GM10248 (cell line): ENCODE data around the gene MAGEA3.
"Not testable (repeated sequence)": the region's sequence is repeated elsewhere in the genome, so short reads cannot be mapped to it uniquely, and the experiment has no call there.

Experiments
- CTCF ChIA-PET: fragments of 300-600 bp; sonication (Branson Sonifier 250); formaldehyde crosslinking; extraction: SDS; loops from one replicate; lab custom pipeline; 2021; ENCODE audit warnings: antibody characterized with exemption; lab: Yijun Ruan, JAX
- POLR2A ChIA-PET: fragments of 350-650 bp; sonication (Branson Sonifier 250); formaldehyde crosslinking; extraction: SDS; loops from one replicate; lab custom pipeline; 2020; ENCODE audit warnings: antibody characterized with exemption; lab: Yijun Ruan, JAX
- DNase-seq: peaks from one replicate; pipeline ENCODE4 v3.0.0; 2012; ENCODE audit errors: extremely low spot score
- TF ChIP-seq, protein P1 (sequence below): IDR thresholded peaks from 2 replicates; pipeline ENCODE4 v1.5.1; 2012; ENCODE audit warnings: mild to moderate bottlenecking, low read depth; ENCODE audit errors: extremely low read depth, missing control alignments, control extremely low read depth

The MAGEA3 gene

DNA sequence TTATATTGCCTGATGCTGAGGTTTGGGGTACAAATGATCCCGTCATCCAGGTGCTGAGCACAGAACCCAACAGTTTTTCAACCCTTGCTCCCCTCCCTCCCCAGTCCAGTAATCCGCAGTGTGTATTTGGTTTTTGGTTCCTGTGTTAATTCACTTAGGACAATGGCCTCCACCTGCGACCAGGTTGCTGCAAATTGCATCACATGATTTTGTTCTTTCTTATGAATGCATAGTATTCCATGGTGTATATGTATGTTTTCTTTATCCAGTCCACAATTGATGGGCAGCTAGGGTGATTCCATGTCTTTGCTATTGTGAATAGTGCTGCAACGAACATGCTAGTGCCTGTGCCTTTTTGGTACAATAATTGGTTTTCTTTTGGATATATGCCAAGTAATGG, 35.5 kb upstream of the MAGEA3 start:
- TF ChIP-seq, protein P1, sequence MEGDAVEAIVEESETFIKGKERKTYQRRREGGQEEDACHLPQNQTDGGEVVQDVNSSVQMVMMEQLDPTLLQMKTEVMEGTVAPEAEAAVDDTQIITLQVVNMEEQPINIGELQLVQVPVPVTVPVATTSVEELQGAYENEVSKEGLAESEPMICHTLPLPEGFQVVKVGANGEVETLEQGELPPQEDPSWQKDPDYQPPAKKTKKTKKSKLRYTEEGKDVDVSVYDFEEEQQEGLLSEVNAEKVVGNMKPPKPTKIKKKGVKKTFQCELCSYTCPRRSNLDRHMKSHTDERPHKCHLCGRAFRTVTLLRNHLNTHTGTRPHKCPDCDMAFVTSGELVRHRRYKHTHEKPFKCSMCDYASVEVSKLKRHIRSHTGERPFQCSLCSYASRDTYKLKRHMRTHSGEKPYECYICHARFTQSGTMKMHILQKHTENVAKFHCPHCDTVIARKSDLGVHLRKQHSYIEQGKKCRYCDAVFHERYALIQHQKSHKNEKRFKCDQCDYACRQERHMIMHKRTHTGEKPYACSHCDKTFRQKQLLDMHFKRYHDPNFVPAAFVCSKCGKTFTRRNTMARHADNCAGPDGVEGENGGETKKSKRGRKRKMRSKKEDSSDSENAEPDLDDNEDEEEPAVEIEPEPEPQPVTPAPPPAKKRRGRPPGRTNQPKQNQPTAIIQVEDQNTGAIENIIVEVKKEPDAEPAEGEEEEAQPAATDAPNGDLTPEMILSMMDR = no peak
- POLR2A ChIA-PET = no interaction called here
- no peak for DNase-seq
- CTCF ChIA-PET = no interaction called here

DNA sequence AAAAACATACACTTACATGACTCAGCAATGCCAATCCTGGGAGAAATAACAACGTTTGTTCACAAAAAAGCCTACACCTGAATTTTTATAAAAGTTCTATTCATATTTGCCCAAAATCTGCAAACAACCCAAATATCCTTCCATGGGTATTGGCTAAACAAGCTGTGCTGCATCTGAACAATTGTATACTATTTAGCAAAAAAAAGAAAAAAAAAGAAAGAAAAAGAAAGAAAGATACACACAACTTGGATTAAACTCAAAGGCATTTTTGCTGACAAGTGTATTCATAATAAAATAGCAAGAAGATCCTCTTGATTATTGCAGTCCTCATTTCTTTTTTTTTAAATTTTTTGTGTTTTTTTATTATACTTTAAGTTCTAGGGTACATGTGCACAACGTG, 24.5 kb upstream of the MAGEA3 start:
- ChIA-PET POLR2A (no interaction called here), CTCF (no interaction called here)

DNA sequence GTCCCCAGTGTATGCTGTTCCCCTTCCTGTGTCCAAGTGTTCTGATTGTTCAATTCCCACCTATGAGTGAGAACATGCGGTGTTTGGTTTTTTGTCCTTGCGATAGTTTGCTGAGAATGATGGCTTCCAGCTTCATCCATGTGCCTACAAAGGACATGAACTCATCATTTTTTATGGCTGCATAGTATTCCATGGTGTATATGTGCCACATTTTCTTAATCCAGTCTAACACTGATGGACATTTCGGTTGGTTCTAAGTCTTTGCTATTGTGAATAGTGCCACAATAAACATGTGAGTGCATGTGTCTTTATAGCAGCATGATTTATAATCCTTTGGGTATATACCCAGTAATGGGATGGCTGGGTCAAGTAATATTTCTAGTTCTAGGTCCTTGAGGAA, 23.9 kb upstream of the MAGEA3 start:
- CTCF ChIA-PET, DNase-seq, POLR2A ChIA-PET: not testable (repeated sequence)

More for the DNA sequence above, 24.5 kb upstream of the MAGEA3 start:
- TF ChIP-seq, protein P1 = no peak
- DNase-seq = no peak

DNA sequence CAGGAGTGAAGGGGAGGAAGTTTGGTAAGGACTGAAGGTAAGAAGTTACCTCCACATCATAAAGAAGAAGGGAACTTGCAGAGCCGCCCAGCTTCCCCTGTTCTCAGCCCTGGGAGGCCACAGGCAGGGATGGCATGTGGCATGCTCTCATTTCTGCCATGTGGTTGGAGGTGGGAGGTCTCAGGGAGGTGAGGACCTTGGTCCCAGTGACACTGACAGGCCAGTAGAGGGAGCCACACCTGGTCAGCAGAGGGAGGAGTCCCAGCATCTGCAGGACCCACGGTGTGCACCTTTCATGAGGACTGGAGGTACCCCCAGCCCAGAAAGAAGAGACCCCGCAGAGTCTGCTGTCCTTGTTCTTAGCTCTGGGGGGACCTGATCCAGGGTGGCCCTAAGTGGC, 17.6 kb upstream of the MAGEA3 start:
- DNase-seq, POLR2A ChIA-PET, CTCF ChIA-PET: not testable (repeated sequence)

DNA sequence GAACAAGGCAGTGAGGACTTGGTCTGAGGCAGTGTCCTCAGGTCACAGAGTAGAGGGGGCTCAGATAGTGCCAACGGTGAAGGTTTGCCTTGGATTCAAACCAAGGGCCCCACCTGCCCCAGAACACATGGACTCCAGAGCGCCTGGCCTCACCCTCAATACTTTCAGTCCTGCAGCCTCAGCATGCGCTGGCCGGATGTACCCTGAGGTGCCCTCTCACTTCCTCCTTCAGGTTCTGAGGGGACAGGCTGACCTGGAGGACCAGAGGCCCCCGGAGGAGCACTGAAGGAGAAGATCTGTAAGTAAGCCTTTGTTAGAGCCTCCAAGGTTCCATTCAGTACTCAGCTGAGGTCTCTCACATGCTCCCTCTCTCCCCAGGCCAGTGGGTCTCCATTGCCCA, 1.8 kb downstream of the MAGEA3 start:
- DNase-seq, CTCF ChIA-PET, POLR2A ChIA-PET: not testable (repeated sequence)

- POLR2A ChIA-PET, DNase-seq, CTCF ChIA-PET: not testable (repeated sequence)
Observed at GRCh38 chrX:152706500-152706899, 7.9 kb downstream of the MAGEA3 start.

- POLR2A ChIA-PET, CTCF ChIA-PET, DNase-seq: not testable (repeated sequence)
Observed at GRCh38 chrX:152709173-152709572, 10.6 kb downstream of the MAGEA3 start, which contains the start of gene CSAG2. Gene CSAG2 (minus strand): TSS chrX:152709273. CDS start chrX:152709112, 161 bp downstream.

DNA sequence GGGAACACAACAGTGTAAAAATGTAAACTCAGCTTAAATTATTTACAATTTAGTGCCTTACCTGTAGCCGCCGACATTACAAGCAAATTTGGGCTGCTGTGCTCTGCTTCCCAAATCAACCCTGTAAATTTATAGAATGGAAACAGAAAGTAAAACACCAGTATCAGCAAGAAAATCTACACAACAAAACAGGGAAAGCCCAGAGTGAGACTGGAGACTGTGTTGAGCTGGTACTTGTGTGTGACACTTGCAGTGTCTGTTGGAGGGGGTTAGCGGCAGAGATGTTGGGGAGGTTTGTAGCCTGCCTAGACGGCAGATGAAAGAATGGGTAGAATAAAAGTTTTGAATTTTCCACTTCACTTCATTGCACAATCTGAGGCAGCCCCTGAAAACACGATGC, 14.6 kb downstream of the MAGEA3 start:
- CTCF ChIA-PET, POLR2A ChIA-PET, DNase-seq: not testable (repeated sequence)

GRCh38 chrX:152713815-152714787, 15.5 kb downstream of the MAGEA3 start, which contains the start of gene MAGEA2B:
Gene MAGEA2B (plus strand): TSS chrX:152714628. CDS start chrX:152717107, 2,479 bp downstream.
- POLR2A ChIA-PET, DNase-seq, CTCF ChIA-PET: not testable (repeated sequence)

GRCh38 chrX:152725409-152725808, 26.8 kb downstream of the MAGEA3 start:
- CTCF ChIA-PET = no interaction called here
- DNase-seq = no peak
- TF ChIP-seq, protein P1 = no peak
- POLR2A ChIA-PET = no interaction called here
